NCI-H1694 treated with DMSO at 0.1 percent for 48 hours (cell line): ENCODE measurements around the gene DNAH11.
"Not testable (repeated sequence)": the region's sequence is repeated elsewhere in the genome, so short reads cannot be mapped to it uniquely, and the experiment has no call there.

Experiments
- DNase-seq: peaks from one replicate; lab custom pipeline; 2025; lab: John Stamatoyannopoulos, UW

DNAH11 gene

GRCh38 chr7:21933293-21933692 lies 390.5 kb downstream of the DNAH11 start:
- DNase-seq, result not testable (repeated sequence)

DNA sequence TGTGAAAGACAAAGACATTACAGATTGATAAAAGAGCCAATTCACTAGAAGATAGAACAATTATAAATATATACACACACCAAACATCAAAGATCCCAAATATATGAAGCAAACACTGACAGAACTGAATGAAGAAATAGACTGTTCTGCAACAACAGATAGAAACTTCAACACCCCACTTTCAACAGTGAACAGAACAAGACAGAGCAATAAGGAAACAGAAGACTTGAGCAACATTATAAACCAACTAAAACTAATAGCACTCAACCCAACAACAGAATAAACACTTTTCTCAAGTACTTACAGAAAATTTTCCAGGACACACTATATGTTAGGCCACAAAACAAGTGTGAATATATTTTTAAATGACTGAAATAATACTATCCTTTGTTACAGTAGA lies 392.0 kb downstream of the DNAH11 start:
- no peak for DNase-seq

DNA sequence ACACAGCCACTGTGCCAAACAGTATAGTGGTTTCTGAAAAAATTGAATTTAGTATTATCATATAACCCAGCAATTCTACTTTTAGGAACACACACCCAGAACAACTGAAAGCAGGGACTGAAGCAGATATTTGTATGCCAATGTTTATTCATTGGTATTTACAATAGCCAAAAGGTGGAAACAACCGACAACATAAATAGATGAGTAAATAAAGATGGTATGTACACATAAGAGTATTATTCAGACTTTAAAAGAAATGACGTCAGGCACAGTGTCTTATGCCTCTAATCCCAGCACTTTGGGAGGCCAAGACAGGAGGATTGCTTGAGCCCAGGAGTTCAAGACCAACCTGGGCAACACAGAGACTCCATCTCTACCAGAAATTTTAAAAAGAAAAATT lies 395.6 kb downstream of the DNAH11 start:
- no peak for DNase-seq

- DNase-seq, result peak; percentile 18
Observed at GRCh38 chr7:21939136-21939857, 396.5 kb downstream of the DNAH11 start.

- DNase-seq, result no peak
Observed at GRCh38 chr7:21939858-21940372, 397.1 kb downstream of the DNAH11 start.

DNA sequence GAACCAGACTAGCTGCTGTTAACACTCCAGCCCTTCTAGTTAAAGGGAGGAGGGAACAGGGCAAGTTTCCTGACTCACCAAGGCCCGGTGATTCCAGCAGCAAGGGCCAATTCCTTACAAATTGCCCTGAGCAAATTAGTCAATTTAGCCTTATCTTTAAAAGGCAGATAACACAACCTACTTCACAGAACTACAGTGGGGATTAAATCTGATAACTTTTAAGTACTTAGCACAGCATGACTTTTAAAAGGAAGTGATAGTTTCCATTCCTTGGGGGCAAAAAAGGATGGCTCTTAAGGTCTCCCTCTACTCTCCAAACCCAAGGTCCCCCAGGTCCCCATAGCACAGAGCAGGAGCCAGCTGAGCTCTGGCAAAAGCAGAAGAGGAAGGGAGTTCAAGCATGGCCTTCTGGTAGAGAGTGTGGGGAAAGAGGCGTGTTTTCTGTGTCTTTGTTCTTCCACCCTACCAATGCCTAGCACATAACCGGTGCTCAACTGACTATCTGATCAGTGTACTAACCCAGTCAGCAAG lies 398.8 kb downstream of the DNAH11 start:
- no peak for DNase-seq

DNA sequence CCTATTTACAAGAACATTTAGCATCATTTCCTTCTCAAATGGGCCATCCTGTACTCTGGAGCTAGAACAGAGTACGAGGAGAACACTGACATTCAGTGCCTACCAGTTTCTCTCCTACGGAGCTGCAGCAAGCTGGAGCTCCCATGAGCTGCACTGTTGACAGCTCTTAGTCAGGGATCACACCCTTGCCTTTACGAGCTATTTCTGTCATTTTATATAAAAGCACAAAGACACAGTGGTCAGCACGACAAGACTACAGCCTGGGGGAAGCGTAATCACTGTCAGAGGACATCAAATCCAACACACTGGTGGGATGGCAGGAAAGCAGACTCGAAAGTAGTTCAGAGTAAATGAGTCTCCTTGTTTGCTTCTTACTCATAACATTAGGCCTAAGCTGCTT lies 400.1 kb downstream of the DNAH11 start:
- DNase-seq, result no peak

DNA sequence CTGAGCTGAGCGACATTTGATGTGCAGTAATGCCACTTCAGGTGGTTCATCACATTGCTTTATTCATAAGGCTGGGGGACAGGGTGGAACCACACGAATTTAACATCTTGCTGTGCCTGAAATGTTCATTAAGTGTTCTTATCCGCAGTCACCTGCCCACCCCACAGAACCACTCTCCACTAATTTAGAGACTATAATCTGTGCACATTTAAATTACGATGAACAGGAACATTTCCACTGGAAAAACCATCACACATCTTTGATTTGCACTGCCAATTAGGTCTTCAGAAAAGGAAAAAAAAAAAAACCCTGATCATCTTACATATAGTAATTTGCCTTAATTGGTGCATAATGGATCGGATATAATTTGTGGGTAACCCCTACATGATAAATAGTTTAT lies 400.6 kb downstream of the DNAH11 start:
- no peak for DNase-seq

DNA sequence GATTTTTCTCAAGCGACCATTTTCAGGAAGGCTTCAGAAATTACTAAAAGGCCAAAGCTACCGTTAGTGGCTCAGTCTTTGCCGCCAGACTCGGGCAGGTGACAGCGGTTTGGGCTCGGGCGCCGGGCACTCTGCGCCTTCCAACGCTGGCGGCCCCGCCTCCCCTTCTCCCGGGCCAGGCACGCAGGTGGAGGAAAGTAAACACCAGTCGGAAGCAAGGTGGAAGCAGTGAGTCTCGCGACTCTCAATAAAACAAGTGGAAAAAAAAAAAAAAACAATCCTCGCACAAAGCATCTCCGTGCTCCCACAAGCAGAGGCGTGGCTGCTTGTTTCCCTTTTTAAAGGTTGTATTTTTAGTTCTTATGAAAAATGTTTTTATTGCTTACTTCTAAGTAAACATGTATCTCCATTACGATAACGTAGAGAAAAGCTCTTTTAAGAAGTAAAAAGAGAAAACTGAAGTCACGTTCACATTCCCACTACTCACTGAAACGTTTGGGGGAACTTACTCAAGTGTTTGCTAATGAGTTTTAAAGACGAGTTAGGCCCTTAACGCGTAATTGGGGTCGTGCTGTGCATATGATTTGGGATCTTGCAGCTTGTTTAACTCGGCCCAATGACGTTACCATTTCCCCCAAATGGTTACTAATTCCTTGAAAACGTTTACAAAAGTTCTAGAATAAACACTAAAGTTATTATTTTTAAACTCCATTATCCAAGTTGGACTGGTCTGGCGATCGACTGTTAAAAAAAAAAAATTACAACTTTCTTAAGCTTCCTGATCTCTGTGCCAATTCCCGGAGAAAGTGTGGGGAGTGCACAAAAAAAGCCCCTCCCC lies 402.0 kb downstream of the DNAH11 start:
- no peak for DNase-seq

GRCh38 chr7:21945454-21946221 lies 402.8 kb downstream of the DNAH11 start, which contains the start of gene CDCA7L:
Gene CDCA7L, minus strand, starts transcription at chr7:21945899. Its CDS starts 95 bp downstream, at chr7:21945804.
- DNase-seq, result peak; percentile 43

DNA sequence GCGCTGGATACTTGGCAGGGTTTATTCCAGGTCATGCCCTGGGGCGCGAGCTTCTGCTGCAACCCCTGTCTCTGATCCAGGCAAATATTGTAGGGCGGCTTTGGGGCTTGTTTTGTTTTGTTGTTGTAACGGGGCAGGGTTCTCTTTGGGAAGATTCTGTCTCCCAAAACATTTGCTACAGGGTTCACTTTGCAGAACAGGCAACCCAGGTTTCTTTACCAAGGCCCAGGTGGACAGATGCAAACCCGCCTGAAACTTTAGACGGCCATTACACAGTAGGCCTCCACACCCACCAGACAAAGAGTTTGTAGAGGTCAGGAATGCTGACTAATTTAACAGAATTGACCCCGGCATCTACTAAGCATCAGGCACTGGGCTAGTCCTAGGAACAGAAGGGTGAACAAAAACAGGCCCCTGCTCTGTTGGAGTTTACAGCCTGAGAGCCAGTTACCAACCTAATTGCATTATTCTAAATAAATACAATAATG lies 403.4 kb downstream of the DNAH11 start:
- peak; percentile 51 for DNase-seq

- DNase-seq, result no peak
Observed at GRCh38 chr7:21947056-21947455, 404.2 kb downstream of the DNAH11 start.

DNA sequence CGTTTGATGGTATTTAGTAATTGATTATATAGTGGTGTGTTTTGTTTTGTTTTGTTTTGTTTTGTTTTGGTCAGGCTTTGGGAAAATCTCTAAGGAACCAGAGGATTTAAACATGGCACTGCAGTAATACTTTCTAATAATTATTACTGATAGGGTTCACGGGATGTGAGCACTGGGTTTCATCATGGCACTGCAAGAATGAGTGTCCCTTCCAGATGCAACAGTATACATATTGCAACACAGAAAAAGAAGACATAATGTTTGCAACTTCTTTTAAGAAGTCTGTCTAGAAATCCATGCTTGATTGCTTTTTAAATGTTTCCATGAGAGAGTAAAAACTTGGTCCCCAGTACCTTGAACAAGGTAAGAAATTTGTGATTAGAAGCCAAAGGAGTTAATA lies 405.1 kb downstream of the DNAH11 start:
- DNase-seq, result no peak

GRCh38 chr7:21948364-21948763 lies 405.5 kb downstream of the DNAH11 start:
- no peak for DNase-seq

- no peak for DNase-seq
Observed at GRCh38 chr7:21948887-21949540, 406.2 kb downstream of the DNAH11 start.
